ENCODE results near the gene KCNJ6.

GRCh38 chr21:37717534-37717933 is 198.7 kb downstream of the KCNJ6 start:
- TF ChIP-seq CTCF (conservative IDR thresholded peaks at IDR 0.05; ENCODE audit: low read depth, low read length) (no peak), EZH2 (IDR thresholded peaks at IDR 0.05; ENCODE audit: borderline replicate concordance, low read depth, low read length, poor library complexity, severe bottlenecking) (no peak)

Data from A673 (cell line).